Activated T-helper 17 cell treated with anti-CD3 and anti-CD28 coated beads, Interleukin-2, amount 50 U/mL, for 72 hours (primary cell): ENCODE results near the gene TMEM95. TPM values are rescaled to one million over a fixed set of nuclear protein-coding genes. Genes with fewer than 3 reads are reported as not detected.

Experiments
- ATAC-seq: fragments of 150-1000 bp; cut with Tn5 transposase; replicated peaks from 2 replicates; pipeline ENCODE4 v1.10.0; 2021; ENCODE audit warnings: mild to moderate bottlenecking, moderate library complexity
- H3K27ac Mint-ChIP-seq: one replicate; pipeline ENCODE4 v1.8.0; 2022; ENCODE audit warnings: mixed read lengths
- H3K27me3 Mint-ChIP-seq: one replicate; pipeline ENCODE4 v1.8.0; 2022; ENCODE audit warnings: mixed read lengths
- H3K36me3 Mint-ChIP-seq: one replicate; pipeline ENCODE4 v1.8.0; 2022; ENCODE audit warnings: low read depth, mild to moderate bottlenecking, mixed read lengths
- H3K4me1 Mint-ChIP-seq: one replicate; pipeline ENCODE4 v1.8.0; 2022; ENCODE audit warnings: mixed read lengths
- H3K4me3 Mint-ChIP-seq: one replicate; pipeline ENCODE4 v1.8.0; 2022; ENCODE audit warnings: mild to moderate bottlenecking, mixed read lengths
- H3K9me3 Mint-ChIP-seq: one replicate; pipeline ENCODE4 v1.8.0; 2022; ENCODE audit warnings: mixed read lengths
- total RNA-seq, 2 donors: library from RNA; stranded (reverse); gene quantifications; one replicate each; pipeline ENCODE4 v1.2.3, GENCODE V29; 2022

Gene TMEM95
- total RNA-seq, 2 donors from 2014 or later, result 0.22 to 1.1 TPM

- Mint-ChIP-seq H3K27me3 (no peaks in the 10 kb centered on the region), H3K4me3 (no peak overlapping the region), H3K27ac (peak overlapping the region; percentile 30), H3K36me3 (peaks cover 55% of the 10 kb centered on the region), H3K4me1 (peaks cover 16% of the 10 kb centered on the region), H3K9me3 (no peaks in the 10 kb centered on the region)
- ATAC-seq, result no peak
Observed at GRCh38 chr17:7389924-7390910, 35.3 kb downstream of the TMEM95 start.

GRCh38 chr17:7391307-7391706 is 36.4 kb downstream of the TMEM95 start:
- Mint-ChIP-seq H3K4me1 (peaks cover 16% of the 10 kb centered on the region), H3K36me3 (peaks cover 55% of the 10 kb centered on the region), H3K27ac (peak overlapping the region; percentile 73), H3K27me3 (no peaks in the 10 kb centered on the region), H3K4me3 (peak overlapping the region; percentile 87), H3K9me3 (no peaks in the 10 kb centered on the region)
- no peak for ATAC-seq

GRCh38 chr17:7392696-7393612 is 38.0 kb downstream of the TMEM95 start:
- Mint-ChIP-seq H3K4me1 (peaks cover 13% of the 10 kb centered on the region), H3K9me3 (no peaks in the 10 kb centered on the region), H3K27ac (peak overlapping the region; percentile 84), H3K27me3 (no peaks in the 10 kb centered on the region), H3K4me3 (peak overlapping the region; percentile 87), H3K36me3 (peaks cover 48% of the 10 kb centered on the region)
- ATAC-seq, result no peak

GRCh38 chr17:7393613-7394451 is 38.9 kb downstream of the TMEM95 start:
- Mint-ChIP-seq H3K27ac (peak overlapping the region; percentile 84), H3K4me3 (peak overlapping the region; percentile 87), H3K9me3 (no peaks in the 10 kb centered on the region), H3K27me3 (no peaks in the 10 kb centered on the region), H3K4me1 (peaks cover 13% of the 10 kb centered on the region), H3K36me3 (peaks cover 48% of the 10 kb centered on the region)
- peak; percentile 47 for ATAC-seq

- peaks cover 42% of the 10 kb centered on the region for H3K36me3 Mint-ChIP-seq
- peak within 1 kb of the TSS; percentile 87 for H3K4me3 Mint-ChIP-seq
- H3K4me1 Mint-ChIP-seq, result peaks cover 9% of the 10 kb centered on the region
- no peaks in the 10 kb centered on the region for H3K9me3 Mint-ChIP-seq
- ATAC-seq, result peak; percentile 91
- peak within 1 kb of the TSS; percentile 87 for H3K27ac Mint-ChIP-seq
- H3K27me3 Mint-ChIP-seq, result no peaks in the 10 kb centered on the region
Observed at GRCh38 chr17:7394452-7395191, 39.7 kb downstream of the TMEM95 start, which contains the start of gene PLSCR3. Gene PLSCR3, minus strand, starts transcription at chr17:7394525. Its CDS starts 415 bp downstream, at chr17:7394110.

- Mint-ChIP-seq H3K9me3 (no peaks in the 10 kb centered on the region), H3K27me3 (no peaks in the 10 kb centered on the region), H3K27ac (no peak overlapping the region), H3K4me1 (peaks cover 5% of the 10 kb centered on the region), H3K4me3 (peak overlapping the region; percentile 6), H3K36me3 (peaks cover 27% of the 10 kb centered on the region)
- ATAC-seq, result no peak
Observed at GRCh38 chr17:7396147-7396546, 41.2 kb downstream of the TMEM95 start.

GRCh38 chr17:7398612-7399011 is 43.7 kb downstream of the TMEM95 start:
- peaks cover 10% of the 10 kb centered on the region for H3K4me1 Mint-ChIP-seq
- ATAC-seq, result no peak

GRCh38 chr17:7403043-7403726 is 48.2 kb downstream of the TMEM95 start:
- no peak for ATAC-seq
- Mint-ChIP-seq H3K9me3 (no peaks in the 10 kb centered on the region), H3K27me3 (peaks cover 4% of the 10 kb centered on the region), H3K4me3 (peak overlapping the region; percentile 86), H3K4me1 (peaks cover 13% of the 10 kb centered on the region), H3K27ac (peak overlapping the region; percentile 92), H3K36me3 (no peaks in the 10 kb centered on the region)

More at GRCh38 chr17:7398612-7399011, 43.7 kb downstream of the TMEM95 start:
- Mint-ChIP-seq H3K9me3 (no peaks in the 10 kb centered on the region), H3K4me3 (no peak overlapping the region), H3K36me3 (peaks cover 5% of the 10 kb centered on the region), H3K27me3 (no peaks in the 10 kb centered on the region), H3K27ac (no peak overlapping the region)

GRCh38 chr17:7403727-7403976 is 48.7 kb downstream of the TMEM95 start:
- Mint-ChIP-seq H3K4me3 (peak overlapping the region; percentile 86), H3K27me3 (peaks cover 4% of the 10 kb centered on the region), H3K4me1 (peaks cover 13% of the 10 kb centered on the region), H3K36me3 (no peaks in the 10 kb centered on the region), H3K27ac (peak overlapping the region; percentile 92), H3K9me3 (no peaks in the 10 kb centered on the region)
- ATAC-seq, result peak; percentile 29

GRCh38 chr17:7403977-7404736 is 49.2 kb downstream of the TMEM95 start, which contains the start of gene TMEM256:
Gene TMEM256, minus strand, starts transcription at chr17:7404097. Its CDS starts 13 bp downstream, at chr17:7404084.
- Mint-ChIP-seq H3K4me3 (peak within 1 kb of the TSS; percentile 86), H3K36me3 (no peaks in the 10 kb centered on the region), H3K27ac (peak within 1 kb of the TSS; percentile 92), H3K9me3 (no peaks in the 10 kb centered on the region), H3K27me3 (peaks cover 4% of the 10 kb centered on the region), H3K4me1 (peaks cover 13% of the 10 kb centered on the region)
- ATAC-seq, result peak; percentile 94

GRCh38 chr17:7404737-7405349 is 49.9 kb downstream of the TMEM95 start:
- peak overlapping the region; percentile 92 for H3K27ac Mint-ChIP-seq
- no peaks in the 10 kb centered on the region for H3K9me3 Mint-ChIP-seq
- H3K27me3 Mint-ChIP-seq, result peaks cover 4% of the 10 kb centered on the region
- peak overlapping the region; percentile 86 for H3K4me3 Mint-ChIP-seq
- peak; percentile 50 for ATAC-seq
- peaks cover 20% of the 10 kb centered on the region for H3K4me1 Mint-ChIP-seq
- no peaks in the 10 kb centered on the region for H3K36me3 Mint-ChIP-seq
